SK-N-SH (cell line): Measurements from ENCODE around the gene SLC34A3. TPM values are rescaled to one million over a fixed set of nuclear protein-coding genes. Genes with fewer than 3 reads are reported as not detected.

Experiments used
- CTCF ChIA-PET: fragments of 300-600, 350-600 bp; formaldehyde crosslinking; extraction: SDS; loops from one replicate; lab custom pipeline; 2021; lab: Yijun Ruan, JAX
- POLR2A ChIA-PET: fragments of 350-600 bp; sonication (Branson Sonifier 250); formaldehyde crosslinking; extraction: SDS; loops from one replicate; lab custom pipeline; 2020; ENCODE audit warnings: antibody characterized with exemption, inconsistent platforms; lab: Yijun Ruan, JAX
- DNase-seq: peaks from one replicate; pipeline ENCODE4 v3.0.0; 2012
- H2AFZ ChIP-seq: fragments of 200-600 bp; sonication (generic); 2 replicates; pipeline ENCODE4 v1.8.1; 2016; ENCODE audit warnings: antibody characterized with exemption, mild to moderate bottlenecking, low read depth
- H3F3A ChIP-seq: fragments of 200-600 bp; sonication (generic); replicated peaks from 2 replicates; pipeline ENCODE3; 2016; ENCODE audit warnings: antibody characterized with exemption, mild to moderate bottlenecking; ENCODE audit not compliant: insufficient read depth
- H3K27ac ChIP-seq, 2 experiments: fragments of 200-500 bp in 1 of 2; fragments of 200-600 bp in 1 of 2; sonication (Bioruptor generic) in 1 of 2; sonication (generic), shearing (Covaris generic) in 1 of 2; 2 replicates each; pipeline versions ENCODE4 v1.5.1 to v1.6.1; 2014 to 2016; ENCODE audit warnings: low read depth in 2 of 2, inconsistent platforms in 1 of 2, low read length in 1 of 2, mild to moderate bottlenecking in 1 of 2, mixed read lengths in 1 of 2
- H3K27me3 ChIP-seq: fragments of 200-600 bp; sonication (generic), shearing (Covaris generic); 2 replicates; pipeline ENCODE4 v1.6.1; 2016; ENCODE audit warnings: mixed run types; ENCODE audit not compliant: insufficient read depth
- H3K36me3 ChIP-seq, 2 experiments: fragments of 200-500 bp in 1 of 2; fragments of 200-600 bp in 1 of 2; sonication (Bioruptor generic) in 1 of 2; sonication (generic) in 1 of 2; replicated peaks in 1 of 2; 2 replicates each; pipeline versions ENCODE3 to v1.5.1; 2014 to 2016; ENCODE audit warnings: low read length in 1 of 2, mild to moderate bottlenecking in 1 of 2; ENCODE audit not compliant: insufficient read depth in 2 of 2, control insufficient read depth in 1 of 2
- H3K4me1 ChIP-seq, 2 experiments: fragments of 200-500 bp in 1 of 2; fragments of 200-600 bp in 1 of 2; sonication (Bioruptor generic) in 1 of 2; sonication (generic), shearing (Covaris generic) in 1 of 2; 2 replicates each; pipeline versions ENCODE4 v1.5.1 to v1.6.1; 2014 to 2016; ENCODE audit warnings: low read depth in 1 of 2, low read length in 1 of 2, mixed run types in 1 of 2; ENCODE audit not compliant: insufficient read depth in 2 of 2, control insufficient read depth in 1 of 2
- H3K4me2 ChIP-seq: fragments of 200-600 bp; sonication (generic), shearing (Covaris generic); 2 replicates; pipeline ENCODE4 v1.6.1; 2017; ENCODE audit warnings: mixed run types
- H3K4me3 ChIP-seq, 2 experiments: fragments of 200-500 bp in 1 of 2; fragments of 200-600 bp in 1 of 2; sonication (Bioruptor generic) in 1 of 2; sonication (generic), shearing (Covaris generic) in 1 of 2; 2 replicates each; pipeline versions ENCODE4 v1.5.1 to v1.8.1; 2014 to 2016; ENCODE audit warnings: low read depth in 2 of 2, inconsistent platforms in 1 of 2, low read length in 1 of 2, mild to moderate bottlenecking in 1 of 2, mixed read lengths in 1 of 2, moderate library complexity in 1 of 2
- H3K79me2 ChIP-seq: fragments of 200-600 bp; sonication (generic); 2 replicates; pipeline ENCODE4 v1.8.1; 2017; ENCODE audit warnings: mild to moderate bottlenecking; ENCODE audit not compliant: insufficient read depth
- H3K9ac ChIP-seq: fragments of 200-600 bp; sonication (generic); 2 replicates; pipeline ENCODE4 v1.6.1; 2017; ENCODE audit warnings: mixed run types
- H3K9me2 ChIP-seq: fragments of 200-600 bp; sonication (generic); 2 replicates; pipeline ENCODE4 v1.6.1; 2017; ENCODE audit warnings: mixed run types
- H3K9me3 ChIP-seq: fragments of 200-600 bp; sonication (generic); 2 replicates; pipeline ENCODE4 v1.6.1; 2017; ENCODE audit warnings: mixed run types, mild to moderate bottlenecking, moderate library complexity
- H4K20me1 ChIP-seq: fragments of 200-600 bp; sonication (generic); 2 replicates; pipeline ENCODE4 v1.6.1; 2017; ENCODE audit warnings: mild to moderate bottlenecking, mixed run types; ENCODE audit not compliant: insufficient read depth
- CHD2 ChIP-seq: fragments of 150-350 bp; IDR thresholded peaks from 2 replicates; pipeline ENCODE4 v1.6.1; 2018; ENCODE audit warnings: low read length; ENCODE audit not compliant: partially characterized antibody
- ELF1 ChIP-seq: IDR thresholded peaks from 2 replicates; pipeline ENCODE4 v1.4.0; 2012
- EP300 ChIP-seq, 2 experiments: IDR thresholded peaks; 2 replicates each; pipeline versions ENCODE4 v1.4.0 to v1.6.1; 2012; ENCODE audit warnings: borderline replicate concordance in 1 of 2, low read depth in 1 of 2, low read length in 1 of 2
- FOSL2 ChIP-seq: IDR thresholded peaks from 2 replicates; pipeline ENCODE4 v1.4.0; 2012; ENCODE audit warnings: low read depth, mild to moderate bottlenecking, moderate library complexity, borderline replicate concordance
- FOXJ3 ChIP-seq: sonication (generic); formaldehyde crosslinking; IDR thresholded peaks from 2 replicates; pipeline ENCODE4 v1.5.1; 2020; ENCODE audit warnings: mild to moderate bottlenecking, missing genetic modification reagents
- FOXM1 ChIP-seq: IDR thresholded peaks from 2 replicates; pipeline ENCODE4 v1.4.0; 2012; ENCODE audit warnings: low read depth, mild to moderate bottlenecking
- GABPA ChIP-seq: IDR thresholded peaks from 2 replicates; pipeline ENCODE4 v1.4.0; 2012; ENCODE audit warnings: low read depth, mild to moderate bottlenecking
- GATA2 ChIP-seq: sonication (generic); formaldehyde crosslinking; IDR thresholded peaks from 2 replicates; pipeline ENCODE4 v1.5.0; 2020; ENCODE audit warnings: mild to moderate bottlenecking, missing genetic modification reagents
- MEF2A ChIP-seq: IDR thresholded peaks from 2 replicates; pipeline ENCODE4 v1.4.0; 2012; ENCODE audit warnings: low read depth, borderline replicate concordance
- NFIC ChIP-seq: IDR thresholded peaks from 2 replicates; pipeline ENCODE4 v1.4.0; 2012; ENCODE audit warnings: borderline replicate concordance
- POLR2AphosphoS5 ChIP-seq: IDR thresholded peaks from 2 replicates; pipeline ENCODE4 v1.6.1; 2012; ENCODE audit warnings: low read depth, low read length
- RCOR1 ChIP-seq: fragments of 150-350 bp; IDR thresholded peaks from 2 replicates; pipeline ENCODE4 v1.6.1; 2017; ENCODE audit warnings: antibody characterized with exemption, low read length
- RFX5 ChIP-seq: IDR thresholded peaks from 2 replicates; pipeline ENCODE4 v1.6.1; 2012; ENCODE audit warnings: mild to moderate bottlenecking, improper control_type of control experiment, low read length
- RXRA ChIP-seq: IDR thresholded peaks from 2 replicates; pipeline ENCODE4 v1.4.0; 2012; ENCODE audit warnings: low read depth, mild to moderate bottlenecking, borderline replicate concordance
- SIN3A ChIP-seq: IDR thresholded peaks from 2 replicates; pipeline ENCODE4 v1.6.1; 2012; ENCODE audit warnings: low read depth, mild to moderate bottlenecking, low read length, moderate library complexity, borderline replicate concordance
- TAF1 ChIP-seq: IDR thresholded peaks from 2 replicates; pipeline ENCODE4 v1.6.1; 2012; ENCODE audit warnings: low read depth, mild to moderate bottlenecking, low read length, moderate library complexity, borderline replicate concordance
- TCF12 ChIP-seq: IDR thresholded peaks from 2 replicates; pipeline ENCODE4 v1.4.0; 2012
- TEAD4 ChIP-seq: IDR thresholded peaks from 2 replicates; pipeline ENCODE4 v1.4.0; 2012; ENCODE audit warnings: mild to moderate bottlenecking, borderline replicate concordance; ENCODE audit not compliant: insufficient read depth
- USF2 ChIP-seq: fragments of 150-350 bp; IDR thresholded peaks from 2 replicates; pipeline ENCODE4 v1.6.1; 2017; ENCODE audit warnings: antibody characterized with exemption, low read length, low read depth, borderline replicate concordance
- YY1 ChIP-seq: IDR thresholded peaks from 2 replicates; pipeline ENCODE4 v1.4.0; 2012; ENCODE audit warnings: low read depth, mild to moderate bottlenecking
- ZBTB33 ChIP-seq: IDR thresholded peaks from 2 replicates; pipeline ENCODE4 v1.4.0; 2012; ENCODE audit warnings: low read depth, borderline replicate concordance
- WGBS: methylation state at CpG from one replicate; pipeline ENCODE4 v1.1.6; 2017; ENCODE audit warnings: low lambda C conversion rate; 5-methylcytosine and 5-hydroxymethylcytosine counted together
- polyA plus RNA-seq, 3 experiments: library from polyadenylated mRNA; depleted of rRNA; stranded (reverse); fragments of >200 nt; gene quantifications; 2 replicates each; pipeline ENCODE4 v1.2.3, GENCODE V29; 2012
- TF ChIP-seq, protein P1 (sequence below): fragments of 150-350 bp; IDR thresholded peaks from 2 replicates; pipeline ENCODE4 v1.6.1; 2016; ENCODE audit warnings: mild to moderate bottlenecking, low read depth, low read length
- TF ChIP-seq, protein P2 (sequence below): IDR thresholded peaks from 2 replicates; pipeline ENCODE4 v1.4.0; 2012; ENCODE audit warnings: low read depth

The SLC34A3 gene
- polyA plus RNA-seq, 1 of the 3 experiments (the other 2 are of a cell fraction) = not detected

- WGBS = 64% methylated on average over 7 of the region's 10 CpGs
- Histone ChIP-seq H3K9me2 (no peaks in the 10 kb centered on the region), H3K4me3 (no peak overlapping the region), H3K9ac (no peak overlapping the region), H3K79me2 (no peaks in the 10 kb centered on the region), H2AFZ (no peak overlapping the region), H3K4me1 (peaks cover 0 to 33% of the 10 kb centered on the region in 2 experiments; a peak in 1 of 4 replicates), H3F3A (peaks cover 7% of the 10 kb centered on the region), H3K9me3 (no peaks in the 10 kb centered on the region), H4K20me1 (no peaks in the 10 kb centered on the region), H3K36me3 (no peaks in the 10 kb centered on the region), H3K27me3 (no peaks in the 10 kb centered on the region), H3K4me2 (no peak overlapping the region), H3K27ac (no peak overlapping the region)
- CTCF ChIA-PET = no interaction called here
- no peak for TF ChIP-seq TCF12
- TF ChIP-seq POLR2AphosphoS5 = no peak
- TF ChIP-seq CHD2 = no peak
- TF ChIP-seq ELF1 = no peak
- TF ChIP-seq YY1 = no peak
- TF ChIP-seq GABPA = no peak
- TF ChIP-seq, protein P1, sequence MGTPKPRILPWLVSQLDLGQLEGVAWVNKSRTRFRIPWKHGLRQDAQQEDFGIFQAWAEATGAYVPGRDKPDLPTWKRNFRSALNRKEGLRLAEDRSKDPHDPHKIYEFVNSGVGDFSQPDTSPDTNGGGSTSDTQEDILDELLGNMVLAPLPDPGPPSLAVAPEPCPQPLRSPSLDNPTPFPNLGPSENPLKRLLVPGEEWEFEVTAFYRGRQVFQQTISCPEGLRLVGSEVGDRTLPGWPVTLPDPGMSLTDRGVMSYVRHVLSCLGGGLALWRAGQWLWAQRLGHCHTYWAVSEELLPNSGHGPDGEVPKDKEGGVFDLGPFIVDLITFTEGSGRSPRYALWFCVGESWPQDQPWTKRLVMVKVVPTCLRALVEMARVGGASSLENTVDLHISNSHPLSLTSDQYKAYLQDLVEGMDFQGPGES = no peak
- TF ChIP-seq EP300 (IDR thresholded peaks at IDR 0.05; ENCODE audit: borderline replicate concordance in 1 of 2, low read depth in 1 of 2, low read length in 1 of 2) = no peak
- TF ChIP-seq MEF2A = no peak
- TF ChIP-seq FOXJ3 = no peak
- TF ChIP-seq RFX5 = no peak
- no peak for TF ChIP-seq GATA2 (CRISPR knock-in tag)
- TF ChIP-seq NFIC = no peak
- no peak for TF ChIP-seq SIN3A
- TF ChIP-seq USF2 = no peak
- TF ChIP-seq ZBTB33 = no peak
- POLR2A ChIA-PET = no interaction called here
- DNase-seq = no peak
Measured at GRCh38 chr9:137232101-137232500, 1.4 kb downstream of the SLC34A3 start.

GRCh38 chr9:137232510-137232909 lies 1.8 kb downstream of the SLC34A3 start:
- no peak overlapping the region for H2AFZ ChIP-seq
- peaks cover 3% of the 10 kb centered on the region for H3F3A ChIP-seq
- no peaks in the 10 kb centered on the region for H3K9me3 ChIP-seq
- no peaks in the 10 kb centered on the region for H3K27me3 ChIP-seq
- H3K9ac ChIP-seq = no peak overlapping the region
- no peaks in the 10 kb centered on the region for H3K36me3 ChIP-seq
- no peaks in the 10 kb centered on the region for H3K9me2 ChIP-seq
- no peak overlapping the region for H3K4me3 ChIP-seq
- H4K20me1 ChIP-seq = no peaks in the 10 kb centered on the region
- H3K4me1 ChIP-seq = peaks cover 0 to 29% of the 10 kb centered on the region in 2 experiments; a peak in 1 of 4 replicates
- 84% methylated on average over 15 of the region's 24 CpGs for WGBS
- POLR2A ChIA-PET = no interaction called here
- no peak overlapping the region for H3K4me2 ChIP-seq
- H3K27ac ChIP-seq = no peak overlapping the region
- no peak for DNase-seq
- peaks cover 4% of the 10 kb centered on the region; the same call in 1 of the 2 replicates for H3K79me2 ChIP-seq
- CTCF ChIA-PET = no interaction called here
- TF ChIP-seq CHD2 (no peak), MEF2A (no peak), POLR2AphosphoS5 (no peak), FOSL2 (no peak), TEAD4 (no peak), RXRA (no peak), TAF1 (no peak), GABPA (no peak), ELF1 (no peak), RCOR1 (no peak), TCF12 (no peak), EP300 (IDR thresholded peaks at IDR 0.05; ENCODE audit: borderline replicate concordance in 1 of 2, low read depth in 1 of 2, low read length in 1 of 2) (no peak), FOXM1 (no peak)
- TF ChIP-seq, protein P1 = no peak
- TF ChIP-seq, protein P2, sequence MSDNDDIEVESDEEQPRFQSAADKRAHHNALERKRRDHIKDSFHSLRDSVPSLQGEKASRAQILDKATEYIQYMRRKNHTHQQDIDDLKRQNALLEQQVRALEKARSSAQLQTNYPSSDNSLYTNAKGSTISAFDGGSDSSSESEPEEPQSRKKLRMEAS = no peak
